Cerebellar cortex (tissue), 1 donor: ENCODE results near the gene IGHMBP2.

Experiments
- DNase-seq: peaks from one replicate; pipeline ENCODE4 v3.0.0-alpha.2; 2015; ENCODE audit warnings: low spot score

The IGHMBP2 gene

GRCh38 chr11:68927280-68928135 is 23.8 kb downstream of the IGHMBP2 start:
- peak; percentile 57 for DNase-seq

- no peak for DNase-seq
These were observed 24.6 kb downstream of the IGHMBP2 start for GRCh38 chr11:68928136-68928880.

GRCh38 chr11:68929135-68929534 is 25.4 kb downstream of the IGHMBP2 start:
- no peak for DNase-seq

GRCh38 chr11:68929706-68930570 is 26.2 kb downstream of the IGHMBP2 start:
- no peak for DNase-seq

GRCh38 chr11:68930991-68931855 is 27.5 kb downstream of the IGHMBP2 start:
- no peak for DNase-seq

GRCh38 chr11:68931911-68932310 is 28.2 kb downstream of the IGHMBP2 start:
- no peak for DNase-seq

GRCh38 chr11:68932358-68932757 is 28.7 kb downstream of the IGHMBP2 start:
- no peak for DNase-seq

GRCh38 chr11:68932933-68933577 is 29.4 kb downstream of the IGHMBP2 start:
- DNase-seq = no peak

- no peak for DNase-seq
These were observed 30.1 kb downstream of the IGHMBP2 start for GRCh38 chr11:68933605-68934320.

- no peak for DNase-seq
These were observed 30.6 kb downstream of the IGHMBP2 start for GRCh38 chr11:68934321-68934645.

GRCh38 chr11:68934666-68935065 is 31.0 kb downstream of the IGHMBP2 start:
- DNase-seq = peak; percentile 51

- DNase-seq = no peak
These were observed 31.4 kb downstream of the IGHMBP2 start for GRCh38 chr11:68935066-68935465.

- peak; percentile 37 for DNase-seq
These were observed 32.0 kb downstream of the IGHMBP2 start for GRCh38 chr11:68935516-68936357.

GRCh38 chr11:68936358-68936636 is 32.6 kb downstream of the IGHMBP2 start:
- no peak for DNase-seq

GRCh38 chr11:68936676-68937620 is 33.3 kb downstream of the IGHMBP2 start:
- no peak for DNase-seq

- peak; percentile 85 for DNase-seq
These were observed 34.4 kb downstream of the IGHMBP2 start for GRCh38 chr11:68938088-68938487.

- DNase-seq = peak; percentile 61
These were observed 35.3 kb downstream of the IGHMBP2 start for GRCh38 chr11:68938816-68939582.
